T-cell (primary cell): Measurements from ENCODE around the gene NUDT22. TPM values are rescaled to one million over a fixed set of nuclear protein-coding genes. Genes with fewer than 3 reads are reported as not detected.

Experiments
- ATAC-seq, 4 experiments: fragments of 200-7000 bp in 3 of 4; fragments of 150-1000 bp in 1 of 4; cut with Tn5 transposase; replicated peaks in 1 of 4; 1 replicate in 3 of 4; 2 replicates in 1 of 4; pipeline ENCODE4 v1.10.0; 2021; ENCODE audit warnings: moderate library complexity in 3 of 4, mild to moderate bottlenecking in 2 of 4, moderate number of reproducible peaks in 1 of 4
- CTCF ChIA-PET, 2 donors: fragments of 300-600 bp; sonication (Branson Sonifier 250); formaldehyde crosslinking; loops; one replicate each; lab custom pipeline; 2022; ENCODE audit warnings: antibody characterized with exemption in 2 of 2; lab: Charles Lee
- POLR2A ChIA-PET, 2 donors: fragments of 300-600 bp; sonication (Branson Sonifier 250); formaldehyde crosslinking; loops; one replicate each; lab custom pipeline; 2022; ENCODE audit warnings: antibody characterized with exemption in 2 of 2; lab: Charles Lee
- DNase-seq, 35 experiments: peaks; one replicate each; pipeline versions ENCODE4 v3.0.0 to v3.0.0-alpha.2; 2013 to 2023
- H3K27ac ChIP-seq: one replicate; pipeline ENCODE4 v1.5.1; 2013; ENCODE audit warnings: low read length
- H3K27me3 ChIP-seq, 2 experiments: replicated peaks in 1 of 2; 1 replicate in 1 of 2; 2 replicates in 1 of 2; pipeline versions ENCODE4 v1.6.1 to v1.7.0; 2013; ENCODE audit warnings: low read length in 1 of 2, mixed read lengths in 1 of 2; ENCODE audit not compliant: control insufficient read depth in 2 of 2, insufficient read depth in 2 of 2; ENCODE audit errors: extremely low read depth in 1 of 2
- H3K36me3 ChIP-seq, 2 donors: 1 replicate in 1 of 2; 2 replicates in 1 of 2; pipeline versions ENCODE4 v1.6.1 to v1.7.0; 2013; ENCODE audit warnings: low read length in 1 of 2; ENCODE audit not compliant: control insufficient read depth in 2 of 2, insufficient read depth in 1 of 2; ENCODE audit errors: extremely low read depth in 1 of 2
- H3K4me1 ChIP-seq, 2 experiments: 1 replicate in 1 of 2; 2 replicates in 1 of 2; pipeline versions ENCODE4 v1.6.1 to v1.7.0; 2013; ENCODE audit warnings: low read length in 2 of 2, mixed read lengths in 1 of 2; ENCODE audit not compliant: insufficient read depth in 2 of 2, control insufficient read depth in 1 of 2; ENCODE audit errors: extremely low read depth in 1 of 2
- H3K4me3 ChIP-seq, 2 donors: 1 replicate in 1 of 2; 2 replicates in 1 of 2; pipeline versions ENCODE4 v1.5.1 to v1.7.0; 2013; ENCODE audit warnings: mild to moderate bottlenecking in 2 of 2, low read length in 1 of 2, moderate library complexity in 1 of 2; ENCODE audit not compliant: control insufficient read depth in 1 of 2; ENCODE audit errors: extremely low read depth in 1 of 2
- H3K9me3 ChIP-seq: 2 replicates; pipeline ENCODE4 v1.7.0; 2013
- H3K27ac Mint-ChIP-seq, 2 donors: one replicate each; pipeline ENCODE4 v1.8.0; 2020 to 2021; ENCODE audit warnings: mild to moderate bottlenecking in 2 of 2, mixed read lengths in 2 of 2
- H3K27me3 Mint-ChIP-seq, 2 donors: one replicate each; pipeline ENCODE4 v1.8.0; 2021 to 2022; ENCODE audit warnings: mixed read lengths in 2 of 2
- H3K36me3 Mint-ChIP-seq: one replicate; pipeline ENCODE4 v1.8.0; 2021; ENCODE audit warnings: mixed read lengths
- H3K4me1 Mint-ChIP-seq, 3 donors: one replicate each; pipeline ENCODE4 v1.8.0; 2020 to 2022; ENCODE audit warnings: mixed read lengths in 3 of 3, mild to moderate bottlenecking in 1 of 3
- H3K4me3 Mint-ChIP-seq, 3 donors: one replicate each; pipeline ENCODE4 v1.8.0; 2020 to 2022; ENCODE audit warnings: mild to moderate bottlenecking in 3 of 3, mixed read lengths in 3 of 3, moderate library complexity in 3 of 3
- H3K9me3 Mint-ChIP-seq, 3 donors: one replicate each; pipeline ENCODE4 v1.8.0; 2020 to 2022; ENCODE audit warnings: mixed read lengths in 3 of 3
- WGBS: methylation state at CpG from one replicate; pipeline ENCODE4 v1.1.5; 2013; ENCODE audit warnings: missing lambda C conversion rate; ENCODE audit not compliant: insufficient coverage; 5-methylcytosine and 5-hydroxymethylcytosine counted together
- total RNA-seq, 35 experiments: library from RNA in 6 of 35; stranded (reverse) in 6 of 35; fragments of 120-200 nt in 1 of 35; gene quantifications; one replicate each; pipeline versions ENCODE4 v1.2.1 to v1.2.4 and lab custom pipeline; 2013 to 2026

NUDT22 gene
- total RNA-seq, 5 donors from 2014 or later (not counting 1 experiment from before 2014, with no cell fraction given) = 49.7 to 108 (median 97.5) TPM

- no peak overlapping the region for H3K27ac ChIP-seq
Observed at GRCh38 chr11:64237484-64237951, 11.4 kb downstream of the NUDT22 start.

GRCh38 chr11:64238076-64238475, 12.0 kb downstream of the NUDT22 start:
- DNase-seq = no peak

More at GRCh38 chr11:64237484-64237951, 11.4 kb downstream of the NUDT22 start:
- no peaks in the 10 kb centered on the region for H3K36me3 Mint-ChIP-seq
- H3K27ac Mint-ChIP-seq = peak overlapping the region in 1 of 2 donors; percentile 34
- ChIA-PET CTCF (interaction anchor here in 1 of 2 donors (0.6 to 1.9 kb wide), 2 partner anchors 32 to 34 kb away, joined by 3 to 5 read pairs; no protein-coding TSS in a partner anchor), POLR2A (no interaction called here)
- Histone ChIP-seq H3K9me3 (no peaks in the 10 kb centered on the region), H3K27me3 (no peaks in the 10 kb centered on the region), H3K4me1 (peaks cover 8 to 48% of the 10 kb centered on the region in 2 experiments), H3K36me3 (peaks cover 10 to 16% of the 10 kb centered on the region in 2 donors), H3K4me3 (no peak overlapping the region)
- H3K4me1 Mint-ChIP-seq = peaks cover 38 to 45% (median 38%) of the 10 kb centered on the region in 3 donors
- DNase-seq (no peak), ATAC-seq (no peak)
- H3K9me3 Mint-ChIP-seq = no peaks in the 10 kb centered on the region
- no peaks in the 10 kb centered on the region for H3K27me3 Mint-ChIP-seq
- no peak overlapping the region for H3K4me3 Mint-ChIP-seq
- 98% methylated on average over 8 of the region's 12 CpGs for WGBS

GRCh38 chr11:64238999-64239398, 12.9 kb downstream of the NUDT22 start:
- CTCF ChIA-PET = no interaction called here
- Histone ChIP-seq H3K36me3 (peaks cover 16 to 24% of the 10 kb centered on the region in 2 donors), H3K27me3 (no peaks in the 10 kb centered on the region), H3K4me3 (no peak overlapping the region), H3K27ac (no peak overlapping the region), H3K9me3 (no peaks in the 10 kb centered on the region), H3K4me1 (peaks cover 12 to 45% of the 10 kb centered on the region in 2 experiments)
- DNase-seq (no peak), ATAC-seq (no peak)
- H3K4me1 Mint-ChIP-seq = peaks cover 38 to 44% (median 41%) of the 10 kb centered on the region in 3 donors
- H3K36me3 Mint-ChIP-seq = no peaks in the 10 kb centered on the region
- H3K9me3 Mint-ChIP-seq = no peaks in the 10 kb centered on the region
- POLR2A ChIA-PET = no interaction called here
- H3K4me3 Mint-ChIP-seq = no peak overlapping the region
- no peaks in the 10 kb centered on the region for H3K27me3 Mint-ChIP-seq
- WGBS = 100% methylated on average over 3 of the region's 5 CpGs
- peak overlapping the region; percentile 55 to 66 for H3K27ac Mint-ChIP-seq

More at GRCh38 chr11:64238076-64238475, 12.0 kb downstream of the NUDT22 start:
- Histone ChIP-seq H3K4me1 (peaks cover 10 to 49% of the 10 kb centered on the region in 2 experiments), H3K27me3 (no peaks in the 10 kb centered on the region), H3K27ac (no peak overlapping the region), H3K9me3 (no peaks in the 10 kb centered on the region), H3K36me3 (peaks cover 11 to 16% of the 10 kb centered on the region in 2 donors), H3K4me3 (no peak overlapping the region)
- Mint-ChIP-seq H3K27ac (peak overlapping the region in 1 of 2 donors; percentile 55), H3K4me3 (no peak overlapping the region), H3K9me3 (no peaks in the 10 kb centered on the region), H3K27me3 (no peaks in the 10 kb centered on the region), H3K4me1 (peaks cover 38 to 43% (median 39%) of the 10 kb centered on the region in 3 donors), H3K36me3 (no peaks in the 10 kb centered on the region)
- CTCF ChIA-PET = interaction anchor here in 1 of 2 donors (0.6 kb wide), 1 partner anchor 33 kb away, joined by 3 read pairs; no protein-coding TSS in a partner anchor
- WGBS = 89% methylated on average over 3 of the region's 9 CpGs
- POLR2A ChIA-PET = no interaction called here
- ATAC-seq = no peak

- Mint-ChIP-seq H3K4me1 (peaks cover 39 to 47% (median 41%) of the 10 kb centered on the region in 3 donors), H3K4me3 (peak overlapping the region; percentile 83 to 93 (median 89)), H3K36me3 (no peaks in the 10 kb centered on the region), H3K27me3 (no peaks in the 10 kb centered on the region), H3K27ac (peak overlapping the region; percentile 97), H3K9me3 (no peaks in the 10 kb centered on the region)
- ChIA-PET POLR2A (interaction anchor here in 1 of 2 donors (0.6 kb wide), 1 partner anchor 14 kb away, joined by 4 read pairs; the partner anchor contains the start of genes NUDT22 and TRPT1), CTCF (no interaction called here)
- peak overlapping the region in 1 of 2 donors; percentile 73 for H3K4me3 ChIP-seq
- DNase-seq (peak in 2 of 35 experiments; percentile 26 to 48), ATAC-seq (no peak)
- H3K27ac ChIP-seq = peak overlapping the region; percentile 97
- WGBS = 62% methylated on average over 6 of the region's 11 CpGs
- H3K9me3 ChIP-seq = no peaks in the 10 kb centered on the region
- peaks cover 12 to 48% of the 10 kb centered on the region in 2 experiments for H3K4me1 ChIP-seq
- no peaks in the 10 kb centered on the region for H3K27me3 ChIP-seq
- H3K36me3 ChIP-seq = peaks cover 16 to 27% of the 10 kb centered on the region in 2 donors
Observed at GRCh38 chr11:64239662-64240434, 13.8 kb downstream of the NUDT22 start.

- 2% methylated on average over 46 of the region's 58 CpGs for WGBS
- ChIA-PET POLR2A (interaction anchor here (0.6 to 1.0 kb wide), 3 partner anchors 43 to 77 kb away, joined by 3 to 5 read pairs (median 3); partner anchors contain the start of genes BAD (in 1 of the 2) and TRMT112 (in 1 of the 2)), CTCF (interaction anchor here in 1 of 2 donors (0.6 to 1.1 kb wide), 7 partner anchors 34 to 77 kb away, joined by 3 to 9 read pairs (median 5); partner anchors contain the start of genes BAD, FERMT3, PRDX5 and TRMT112)
- Mint-ChIP-seq H3K4me3 (peak within 1 kb of the TSS; percentile 83 to 93 (median 89)), H3K9me3 (no peaks in the 10 kb centered on the region), H3K27me3 (no peaks in the 10 kb centered on the region), H3K27ac (peak within 1 kb of the TSS; percentile 97), H3K36me3 (no peaks in the 10 kb centered on the region), H3K4me1 (peaks cover 36 to 45% (median 37%) of the 10 kb centered on the region in 3 donors)
- Histone ChIP-seq H3K27me3 (no peaks in the 10 kb centered on the region), H3K4me1 (peaks cover 9 to 48% of the 10 kb centered on the region in 2 experiments), H3K27ac (peak within 1 kb of the TSS; percentile 97), H3K9me3 (no peaks in the 10 kb centered on the region), H3K36me3 (peaks cover 16 to 27% of the 10 kb centered on the region in 2 donors), H3K4me3 (peak within 1 kb of the TSS; percentile 49 to 73)
- DNase-seq (peak; percentile 95 to 99 (median 98)), ATAC-seq (peak; percentile 72 to 74 (median 72))
Observed at GRCh38 chr11:64240435-64241240, 14.6 kb downstream of the NUDT22 start, which contains the start of gene FKBP2. TSS of gene FKBP2 (plus strand) at chr11:64241095. CDS start at chr11:64242388, 1,293 bp downstream.
